ENCODE measurements around the gene INF2. TPM values are rescaled to one million over a fixed set of nuclear protein-coding genes. Genes with fewer than 3 reads are reported as not detected.

Gene INF2
- polyA plus RNA-seq, 3 donors, result 20.3 to 105 (median 101) TPM

DNA sequence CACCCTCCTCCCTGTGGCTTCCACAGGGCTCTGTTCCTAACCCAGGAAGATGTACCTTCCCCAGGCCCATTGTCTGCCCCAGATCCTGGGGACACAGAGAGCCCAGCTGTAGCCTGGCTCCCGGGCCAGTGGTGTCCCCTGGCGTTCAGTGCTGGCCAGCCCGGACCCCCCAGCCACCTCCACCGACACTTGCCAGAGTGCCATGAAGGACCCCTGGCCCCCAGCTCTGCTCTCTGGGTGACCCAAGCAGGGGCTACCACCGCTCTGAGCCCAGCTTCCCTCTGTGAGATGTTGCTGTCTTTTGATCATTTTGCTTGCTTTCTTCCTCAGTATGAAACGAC lies 6.2 kb downstream of the INF2 start:
- 58 to 76% (median 76%) methylated on average over 6 of the region's 6 CpGs for WGBS, 3 donors

DNA sequence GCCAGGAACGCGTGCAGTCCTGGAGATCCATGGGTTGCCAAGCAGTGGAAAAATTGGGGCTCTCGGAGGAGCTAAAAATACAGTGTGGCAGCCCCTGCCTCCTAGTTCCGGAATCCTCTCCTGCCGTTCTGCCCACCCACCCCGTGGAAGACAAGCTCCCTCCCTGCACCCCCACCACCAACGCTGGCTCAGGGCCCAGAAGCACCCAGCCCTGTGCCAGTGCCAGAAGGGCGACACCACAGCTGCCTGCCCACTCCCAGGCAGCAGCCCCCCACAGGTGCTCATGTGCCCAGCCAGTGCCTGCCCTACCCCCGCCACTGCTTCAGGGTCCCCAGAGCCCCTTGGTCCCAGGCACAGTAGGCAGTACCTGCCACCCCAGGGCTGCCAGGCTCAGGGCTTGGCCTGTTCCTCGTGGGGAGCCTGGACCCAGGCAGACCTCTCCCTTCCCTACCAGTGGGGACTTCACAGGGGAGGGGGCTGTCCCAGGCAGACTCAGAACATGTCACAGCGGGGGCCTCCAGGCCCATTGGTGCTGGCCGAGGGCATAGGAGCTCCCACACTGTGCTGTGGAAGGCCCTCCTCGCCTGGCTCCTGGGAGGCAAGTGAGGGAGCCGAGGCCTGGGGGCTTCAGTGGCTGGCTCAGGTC lies 7.4 kb downstream of the INF2 start:
- H3K27ac ChIP-seq (ENCODE audit: low read depth, low read length), result no peak overlapping the region
- WGBS, 3 donors, result 84 to 91% (median 88%) methylated on average over 13 to 14 of the region's 14 CpGs

More for the DNA sequence above, 6.2 kb downstream of the INF2 start:
- H3K27ac ChIP-seq (ENCODE audit: low read depth, low read length), result no peak overlapping the region

DNA sequence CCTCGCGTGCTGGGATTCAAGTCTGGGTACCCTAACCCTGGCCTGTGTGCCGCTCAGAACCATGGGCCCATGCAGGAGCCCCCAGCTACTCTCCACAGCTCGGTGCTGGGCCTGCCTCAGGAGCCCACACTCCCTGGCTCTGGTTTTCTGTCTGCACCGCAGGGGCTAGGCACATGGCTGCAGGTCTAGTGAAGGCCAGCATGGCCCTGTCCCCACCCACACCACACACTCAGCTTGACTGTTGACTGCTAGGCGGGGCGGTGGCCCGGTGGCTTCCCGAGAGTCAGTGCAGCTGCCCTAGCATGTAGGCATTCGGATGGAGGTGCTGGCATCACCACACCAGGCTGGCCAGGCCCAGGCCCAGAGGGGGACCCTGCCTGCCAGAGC lies 7.9 kb downstream of the INF2 start:
- H3K27ac ChIP-seq (ENCODE audit: low read depth, low read length), result no peak overlapping the region
- 87 to 92% (median 88%) methylated on average over 10 of the region's 10 CpGs for WGBS, 3 donors

DNA sequence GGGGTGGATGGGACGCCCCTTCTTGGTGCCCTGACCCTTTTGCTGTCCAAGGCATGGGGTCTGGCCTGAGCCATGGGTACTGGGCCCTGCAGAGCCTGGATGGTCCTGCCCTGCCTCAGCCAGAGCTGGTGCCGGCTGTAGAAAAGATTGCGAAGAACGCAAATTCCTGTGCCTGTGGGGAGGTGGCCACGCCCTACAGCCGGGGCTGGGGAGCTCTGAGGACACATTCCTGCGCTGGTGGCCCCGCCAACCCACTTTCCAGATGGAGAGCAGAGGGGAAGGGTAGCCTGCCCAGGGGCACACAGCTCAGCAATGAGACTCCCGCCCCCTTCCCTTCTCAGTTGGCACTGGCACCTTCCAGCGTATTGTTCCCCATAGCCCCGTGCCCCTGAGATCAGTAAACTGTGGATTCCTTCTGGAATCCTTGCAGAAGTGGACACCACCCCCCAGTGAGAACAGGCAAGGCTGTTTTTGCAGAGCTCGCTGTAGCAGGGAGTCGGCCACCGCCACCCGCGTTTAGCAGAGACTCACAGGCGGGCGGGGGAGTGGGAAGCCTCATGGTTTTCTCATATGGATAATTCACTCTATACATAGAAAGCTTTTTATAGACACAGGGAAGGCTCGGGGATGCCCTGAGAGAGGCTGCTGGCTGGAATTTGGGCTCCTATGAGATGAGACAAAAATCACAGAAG lies 8.6 kb downstream of the INF2 start:
- WGBS, 3 donors, result 42 to 78% (median 56%) methylated on average over 19 of the region's 19 CpGs
- H3K27ac ChIP-seq (ENCODE audit: low read depth, low read length), result no peak overlapping the region

DNA sequence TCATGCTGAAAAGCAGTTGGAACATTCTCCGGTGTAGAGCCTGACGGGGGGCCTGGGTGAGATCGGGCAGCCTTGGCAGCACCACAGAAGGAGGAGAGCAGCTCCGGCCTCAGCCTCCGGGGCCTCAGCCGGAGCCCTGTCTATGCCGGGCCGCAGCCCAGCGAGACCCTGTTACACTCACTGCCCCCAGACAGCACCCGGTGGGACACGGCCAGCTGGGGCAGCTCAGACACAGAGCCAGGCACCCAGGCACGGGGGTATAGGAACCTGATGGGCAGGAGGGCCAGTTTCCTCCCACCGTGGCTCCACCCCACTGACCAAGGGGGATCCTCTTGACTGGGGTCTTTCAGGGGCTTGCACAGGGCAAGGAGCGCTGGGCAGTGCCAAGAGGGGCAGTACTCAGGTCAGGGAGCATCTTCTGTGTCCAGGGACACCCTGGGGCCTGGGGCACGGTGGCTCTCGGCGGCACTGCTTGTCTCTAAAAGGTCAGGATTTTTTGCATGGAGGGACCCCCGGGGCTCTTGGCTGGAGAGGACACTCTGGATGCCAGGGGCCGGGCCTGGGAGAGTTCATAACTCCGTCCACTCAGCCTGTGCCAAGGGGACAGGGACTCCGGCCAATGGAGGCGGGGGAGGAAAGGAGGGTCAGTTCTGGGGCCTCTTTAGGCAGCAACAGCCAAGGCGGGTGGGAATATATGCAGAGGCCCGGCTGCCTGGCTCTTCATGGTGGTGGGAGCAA lies 9.4 kb downstream of the INF2 start:
- 47 to 79% (median 56%) methylated on average over 24 of the region's 24 CpGs for WGBS, 3 donors

DNA sequence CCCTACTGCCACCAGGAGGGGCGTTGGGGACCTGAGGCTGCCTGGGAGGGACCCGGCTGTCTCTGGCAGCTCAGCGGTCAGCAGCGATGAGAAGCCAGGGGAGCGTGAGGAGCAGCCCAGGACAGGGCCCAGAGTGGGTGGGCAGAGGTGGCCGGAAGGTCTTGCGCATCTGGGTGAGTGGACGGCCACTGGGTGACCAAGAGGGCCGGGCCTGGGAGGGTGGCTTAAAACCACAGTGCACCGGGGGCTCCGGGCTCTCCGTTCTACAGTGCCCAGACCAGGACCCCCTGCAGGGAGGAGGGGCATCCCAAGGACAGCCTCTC lies 10.0 kb downstream of the INF2 start:
- 60 to 91% (median 78%) methylated on average over 8 to 12 of the region's 12 CpGs for WGBS, 3 donors
- no peak overlapping the region for H3K27ac ChIP-seq (ENCODE audit: low read depth, low read length)

More for the DNA sequence above, 9.4 kb downstream of the INF2 start:
- no peak overlapping the region for H3K27ac ChIP-seq (ENCODE audit: low read depth, low read length)

DNA sequence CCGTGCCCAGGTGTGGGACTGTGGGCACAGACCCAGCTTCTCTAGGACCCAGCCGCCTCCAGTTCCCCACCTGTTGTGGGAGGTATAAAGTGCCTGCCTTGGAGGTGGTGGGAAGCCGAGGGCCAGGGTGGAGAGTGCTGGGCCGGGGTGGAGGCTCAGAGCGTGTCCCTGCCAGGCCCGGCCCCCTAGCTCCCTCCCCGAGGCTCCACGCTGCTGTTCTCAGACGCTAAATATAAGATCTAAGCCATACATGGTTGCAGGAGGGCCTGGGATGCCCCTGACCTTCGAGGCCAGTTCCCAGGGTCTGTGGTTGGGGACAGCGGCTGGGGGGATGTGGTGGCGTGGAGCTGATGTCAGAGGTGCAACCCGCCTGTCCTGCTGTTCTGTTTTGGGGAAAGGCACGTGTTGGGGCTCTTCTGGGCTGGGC lies 10.8 kb downstream of the INF2 start:
- no peak overlapping the region for H3K27ac ChIP-seq (ENCODE audit: low read depth, low read length)
- WGBS, 3 donors, result 65 to 74% (median 69%) methylated on average over 14 of the region's 14 CpGs

DNA sequence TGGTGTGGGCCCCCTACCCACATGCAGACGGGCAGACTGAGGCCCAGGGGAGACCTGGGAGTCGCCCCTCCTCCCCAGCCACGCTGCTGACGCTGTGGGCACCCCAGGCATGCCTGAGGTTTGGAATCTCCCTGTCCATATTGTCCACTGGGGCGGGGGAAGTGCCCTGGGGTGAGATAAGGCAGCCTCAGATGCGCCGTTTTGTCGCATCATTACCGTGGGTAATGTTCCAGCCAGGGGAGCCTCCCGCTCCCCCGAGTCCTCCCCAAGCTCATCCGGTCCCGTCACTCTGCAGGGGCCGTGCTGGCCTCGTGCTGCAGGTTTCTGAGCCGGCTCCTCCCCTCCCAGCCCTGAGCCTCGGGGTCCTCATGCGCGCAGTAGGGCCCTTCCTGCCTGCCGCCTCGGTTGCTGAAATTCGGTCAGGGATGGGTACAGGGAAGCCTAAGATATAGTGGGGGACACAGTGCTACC lies 11.4 kb downstream of the INF2 start:
- 62 to 79% (median 67%) methylated on average over 22 of the region's 22 CpGs for WGBS, 3 donors
- H3K27ac ChIP-seq (ENCODE audit: low read depth, low read length), result no peak overlapping the region

DNA sequence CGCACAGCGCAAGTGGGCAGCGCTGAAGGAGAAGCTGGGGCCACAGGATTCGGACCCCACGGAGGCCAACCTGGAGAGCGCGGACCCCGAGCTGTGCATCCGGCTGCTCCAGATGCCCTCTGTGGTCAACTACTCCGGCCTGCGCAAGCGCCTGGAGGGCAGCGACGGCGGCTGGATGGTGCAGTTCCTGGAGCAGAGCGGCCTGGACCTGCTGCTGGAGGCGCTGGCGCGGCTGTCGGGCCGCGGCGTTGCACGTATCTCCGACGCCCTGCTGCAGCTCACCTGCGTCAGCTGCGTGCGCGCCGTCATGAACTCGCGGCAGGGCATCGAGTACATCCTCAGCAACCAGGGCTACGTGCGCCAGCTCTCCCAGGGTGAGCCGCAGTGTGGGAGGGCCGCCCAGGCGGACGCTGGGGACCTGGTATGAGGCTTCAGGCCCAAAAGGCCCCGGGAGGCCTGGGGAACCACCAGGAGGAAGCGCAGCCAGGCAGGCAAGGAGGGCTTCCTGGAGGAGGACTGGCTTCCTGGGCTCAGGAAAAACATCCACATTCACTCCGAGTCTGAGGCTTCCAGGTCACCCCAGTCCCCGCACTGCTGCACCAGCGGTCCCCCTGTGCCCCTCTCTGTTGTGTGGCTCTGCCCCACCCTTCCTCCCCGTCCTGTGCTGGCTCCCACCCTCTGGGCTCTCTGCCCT lies 12.1 kb downstream of the INF2 start:
- no peak overlapping the region for H3K27ac ChIP-seq (ENCODE audit: low read depth, low read length)
- 92 to 93% (median 92%) methylated on average over 46 of the region's 46 CpGs for WGBS, 3 donors

DNA sequence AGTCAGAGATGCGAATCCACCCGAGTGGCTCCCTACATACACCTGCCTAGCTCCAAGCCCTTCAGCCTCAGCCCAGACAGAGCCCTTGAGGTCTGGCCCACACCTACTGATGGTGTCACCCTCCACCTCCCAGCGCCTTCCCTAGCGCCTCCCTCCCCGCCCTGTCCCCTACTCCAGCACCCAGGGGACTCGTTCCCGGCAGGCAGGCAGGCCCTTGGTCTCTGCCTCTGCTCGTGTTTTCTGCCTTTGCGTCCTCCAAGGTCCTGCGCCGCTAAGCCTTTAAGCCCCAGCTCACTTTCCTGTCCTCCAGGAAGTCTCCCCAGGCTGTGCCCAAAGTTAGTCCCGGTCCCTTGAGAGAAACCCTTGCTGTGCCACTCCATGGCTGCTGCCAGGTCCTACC lies 12.7 kb downstream of the INF2 start:
- 75 to 87% (median 79%) methylated on average over 12 of the region's 12 CpGs for WGBS, 3 donors
- no peak overlapping the region for H3K27ac ChIP-seq (ENCODE audit: low read depth, low read length)

DNA sequence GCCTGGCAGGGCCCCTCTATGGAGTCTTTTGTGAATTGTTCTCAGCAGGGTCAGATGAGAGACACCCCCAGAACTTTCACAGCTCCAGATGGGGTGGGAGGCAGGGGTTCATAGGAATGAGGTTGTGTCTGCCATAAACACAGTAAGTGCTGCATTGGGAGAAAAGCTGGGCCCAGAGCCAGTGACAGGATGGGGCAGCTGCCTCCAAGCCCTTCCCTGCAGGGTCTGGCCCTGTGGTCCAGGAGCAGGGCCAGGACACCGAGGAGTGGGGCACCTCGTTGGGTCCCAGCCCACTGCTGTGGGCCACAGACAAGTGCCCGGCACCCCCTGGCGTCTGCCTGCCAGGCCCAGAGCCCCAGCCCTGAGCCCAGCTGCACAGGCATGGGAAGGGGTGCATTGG lies 13.3 kb downstream of the INF2 start:
- WGBS, 3 donors, result 83 to 90% (median 90%) methylated on average over 4 of the region's 4 CpGs
- no peak overlapping the region for H3K27ac ChIP-seq (ENCODE audit: low read depth, low read length)

DNA sequence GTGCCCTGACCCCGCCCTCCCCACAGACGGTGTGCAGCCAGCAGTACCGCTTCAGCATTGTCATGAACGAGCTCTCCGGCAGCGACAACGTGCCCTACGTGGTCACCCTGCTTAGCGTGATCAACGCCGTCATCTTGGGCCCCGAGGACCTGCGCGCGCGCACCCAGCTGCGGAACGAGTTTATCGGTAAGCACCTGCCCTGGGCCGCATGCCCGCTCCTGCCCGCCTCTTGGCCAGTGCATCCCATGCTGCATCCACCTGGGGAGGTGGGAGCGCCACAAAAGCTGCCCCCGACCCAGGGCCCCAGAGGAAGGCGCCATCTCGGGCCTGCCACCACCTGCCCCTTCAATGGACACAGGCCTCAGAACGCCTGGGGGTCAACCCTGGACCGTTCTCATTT lies 13.9 kb downstream of the INF2 start:
- 95 to 96% (median 95%) methylated on average over 28 of the region's 28 CpGs for WGBS, 3 donors
- H3K27ac ChIP-seq (ENCODE audit: low read depth, low read length), result no peak overlapping the region

DNA sequence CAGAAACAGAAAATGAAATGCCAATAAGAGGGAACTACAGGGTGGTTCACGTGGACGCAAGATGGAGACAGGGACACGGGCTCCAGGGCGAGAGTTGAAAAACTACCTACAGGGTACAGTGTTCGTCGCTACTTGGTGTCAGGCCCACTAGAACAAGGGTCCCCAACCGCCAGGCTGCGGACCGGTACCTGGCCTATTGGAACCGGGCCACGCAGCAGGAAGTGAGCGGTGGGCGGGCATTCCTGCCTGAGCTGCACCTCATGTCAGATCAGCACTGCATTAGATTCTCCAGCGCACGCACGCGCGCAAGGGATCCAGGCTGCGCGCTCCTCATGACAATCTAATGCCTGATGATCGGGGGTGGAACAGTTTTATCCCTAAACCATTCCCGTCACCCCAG lies 14.8 kb downstream of the INF2 start:
- no peak overlapping the region for H3K27ac ChIP-seq (ENCODE audit: low read depth, low read length)

DNA sequence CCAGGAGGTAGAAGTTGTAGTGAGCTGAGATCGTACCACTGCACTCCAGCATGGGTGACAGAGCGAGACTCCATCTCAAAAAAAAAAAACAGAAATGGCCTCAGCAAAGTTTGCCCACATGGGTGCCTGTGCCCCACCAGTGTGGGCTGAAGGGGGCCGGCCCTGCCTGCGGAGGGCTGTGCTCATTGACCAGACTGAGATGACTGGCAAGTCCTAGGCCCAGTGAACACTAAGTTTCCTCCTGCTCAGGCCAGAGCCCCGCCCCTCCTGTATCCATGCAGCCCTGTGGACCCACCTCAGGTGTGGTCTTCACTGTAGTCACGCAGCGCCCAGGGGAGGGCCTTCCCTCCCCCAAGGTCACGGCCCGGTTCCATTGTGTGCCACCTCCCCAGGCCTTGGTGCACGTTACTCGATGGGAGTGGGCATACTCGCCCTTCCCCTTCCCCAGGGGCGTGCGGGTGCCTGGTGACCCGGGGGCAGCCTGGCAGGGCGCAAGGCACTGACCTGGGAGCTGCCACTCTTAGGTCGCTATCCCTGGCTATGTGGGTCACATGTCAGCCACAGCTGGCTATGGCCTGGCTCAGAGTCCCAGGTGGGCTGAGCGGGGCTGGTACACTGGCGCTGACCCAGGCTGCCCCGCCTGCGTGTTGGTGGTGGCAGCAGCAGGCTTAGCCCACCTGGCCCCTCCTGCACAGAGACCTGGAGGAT lies 16.1 kb downstream of the INF2 start:
- WGBS, 3 donors, result 90 to 94% (median 90%) methylated on average over 19 to 21 of the region's 21 CpGs

More for the DNA sequence above, 14.8 kb downstream of the INF2 start:
- WGBS, 3 donors, result 97 to 99% (median 97%) methylated on average over 22 of the region's 22 CpGs

DNA sequence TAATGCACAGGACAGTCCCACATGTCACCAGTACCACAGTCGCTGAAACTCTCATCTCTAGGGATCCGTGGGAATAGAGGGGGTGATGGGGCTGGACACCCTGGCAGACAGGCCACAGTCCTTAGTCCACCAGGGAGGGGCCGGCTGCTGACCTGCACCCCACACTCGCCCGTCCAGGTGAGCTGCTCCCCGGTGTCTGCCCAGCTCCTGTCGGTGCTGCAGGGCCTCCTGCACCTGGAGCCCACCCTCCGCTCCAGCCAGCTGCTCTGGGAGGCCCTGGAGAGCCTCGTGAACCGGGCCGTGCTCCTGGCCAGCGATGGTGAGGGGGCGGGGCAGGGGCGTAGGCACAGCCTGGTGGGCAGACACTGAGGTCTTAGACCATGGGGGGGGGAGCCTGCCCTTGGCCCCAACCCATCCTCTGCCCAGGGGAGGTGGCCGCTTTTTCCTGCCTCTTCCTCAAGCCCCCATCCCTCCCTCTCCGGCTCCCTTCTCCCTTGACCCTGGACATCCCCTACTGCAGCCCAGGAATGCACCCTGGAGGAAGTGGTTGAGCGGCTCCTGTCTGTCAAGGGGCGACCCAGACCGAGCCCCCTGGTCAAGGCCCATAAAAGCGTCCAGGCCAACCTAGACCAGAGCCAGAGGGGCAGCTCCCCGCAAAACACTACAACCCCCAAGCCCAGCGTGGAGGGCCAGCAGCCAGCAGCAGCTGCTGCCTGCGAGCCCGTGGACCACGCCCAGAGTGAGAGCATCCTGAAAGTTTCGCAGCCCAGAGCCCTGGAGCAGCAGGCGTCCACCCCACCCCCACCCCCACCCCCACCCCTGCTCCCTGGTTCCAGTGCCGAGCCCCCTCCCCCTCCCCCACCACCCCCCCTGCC lies 17.6 kb downstream of the INF2 start:
- WGBS, 3 donors, result 65 to 73% (median 72%) methylated on average over 27 to 28 of the region's 28 CpGs
- no peak overlapping the region for H3K27ac ChIP-seq (ENCODE audit: low read depth, low read length)

More for the DNA sequence above, 16.1 kb downstream of the INF2 start:
- no peak overlapping the region for H3K27ac ChIP-seq (ENCODE audit: low read depth, low read length)

DNA sequence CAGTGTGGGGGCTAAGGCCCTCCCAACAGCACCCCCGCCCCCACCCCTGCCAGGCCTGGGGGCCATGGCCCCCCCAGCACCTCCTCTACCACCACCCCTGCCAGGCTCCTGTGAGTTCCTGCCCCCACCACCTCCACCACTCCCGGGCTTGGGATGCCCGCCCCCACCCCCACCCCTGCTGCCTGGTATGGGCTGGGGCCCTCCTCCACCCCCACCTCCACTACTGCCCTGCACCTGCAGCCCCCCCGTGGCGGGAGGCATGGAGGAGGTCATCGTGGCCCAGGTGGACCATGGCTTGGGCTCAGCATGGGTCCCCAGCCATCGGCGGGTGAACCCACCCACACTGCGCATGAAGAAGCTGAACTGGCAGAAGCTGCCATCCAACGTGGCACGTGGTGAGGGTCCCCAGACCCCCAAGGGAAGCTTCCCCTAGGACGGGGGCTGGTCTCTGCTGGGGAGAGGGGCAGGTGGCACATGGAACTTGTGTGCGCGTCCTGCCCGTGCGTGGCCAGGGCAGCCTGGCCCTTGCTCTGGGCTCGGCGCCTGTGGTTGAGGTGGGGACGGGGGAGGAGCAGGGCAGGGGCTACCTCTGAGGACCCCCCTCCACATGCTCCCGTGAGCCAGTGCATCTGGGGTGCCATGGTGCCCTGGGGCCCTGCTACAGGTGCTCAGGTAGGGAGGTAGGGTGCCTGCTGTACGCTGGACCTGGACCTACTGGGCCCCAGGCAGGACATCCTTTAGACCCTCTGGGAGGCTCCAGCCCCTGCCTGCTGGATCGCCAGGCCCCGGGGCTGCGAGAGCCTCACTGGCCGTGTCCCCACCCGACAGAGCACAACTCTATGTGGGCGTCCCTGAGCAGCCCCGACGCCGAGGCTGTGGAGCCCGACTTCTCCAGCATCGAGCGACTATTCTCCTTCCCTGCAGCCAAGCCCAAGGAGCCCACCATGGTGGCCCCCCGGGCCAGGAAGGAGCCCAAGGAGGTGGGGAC lies 18.5 kb downstream of the INF2 start:
- 62 to 70% (median 66%) methylated on average over 31 to 33 of the region's 34 CpGs for WGBS, 3 donors
- no peak overlapping the region for H3K27ac ChIP-seq (ENCODE audit: low read depth, low read length)

Data from adipose tissue (tissue), 3 donors.